ENCODE data around the gene PSMA2. TPM values are rescaled to one million over a fixed set of nuclear protein-coding genes. Genes with fewer than 3 reads are reported as not detected.

The PSMA2 gene
- 40.6 and 62.1 TPM in 2 replicates for total RNA-seq

DNA sequence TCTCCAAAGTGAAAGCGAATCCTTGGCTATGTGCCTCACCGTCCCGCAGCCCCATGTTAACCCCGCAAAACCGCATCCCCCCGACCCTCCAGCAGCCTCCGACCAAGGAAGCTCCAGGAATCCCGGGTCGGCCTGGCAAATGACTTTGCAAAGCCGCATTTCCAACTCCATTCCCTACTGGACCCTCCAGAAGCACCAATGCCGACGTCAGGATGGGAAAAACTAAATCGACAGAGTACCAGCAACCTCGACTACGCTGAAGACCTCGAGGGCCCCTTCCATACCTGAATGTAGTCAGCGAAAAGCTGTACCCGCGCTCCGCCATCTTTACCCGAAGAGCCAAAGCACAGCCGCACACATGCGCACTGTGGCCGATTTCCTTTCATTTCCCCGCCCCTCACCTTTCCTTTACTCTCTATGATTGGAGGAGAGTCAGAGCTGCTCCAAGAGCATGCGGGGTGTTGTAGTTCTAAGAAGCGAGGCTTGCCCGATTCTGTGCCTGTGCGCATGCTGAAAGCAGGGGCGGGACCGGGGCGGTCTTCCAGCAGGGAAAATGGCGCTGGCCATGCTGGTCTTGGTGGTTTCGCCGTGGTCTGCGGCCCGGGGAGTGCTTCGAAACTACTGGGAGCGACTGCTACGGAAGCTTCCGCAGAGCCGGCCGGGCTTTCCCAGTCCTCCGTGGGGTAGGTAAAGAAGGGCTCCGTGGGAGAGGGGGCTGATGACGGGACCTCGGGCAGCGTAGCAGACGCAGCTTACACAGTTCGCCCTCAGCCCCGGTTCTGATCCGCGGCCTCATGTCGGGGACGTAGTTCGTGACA is at the start of gene PSMA2, which contains the start of gene MRPL32:
TSS of gene PSMA2 (minus strand) at position 341 of the 818 bp plus-strand sequence. CDS start at position 325, 16 bp downstream.
TSS of gene MRPL32 (plus strand) at position 543 of the 818 bp plus-strand sequence. CDS start at position 554, 11 bp downstream.
- no peaks in the 10 kb centered on the region for H3K27me3 ChIP-seq (ENCODE audit: control insufficient read depth, insufficient read depth, low read length)
- peaks cover 6% of the 10 kb centered on the region for H3K36me3 ChIP-seq (ENCODE audit: control insufficient read depth, insufficient read depth, low read length)
- peak within 1 kb of the TSS; percentile 87 for H3K4me3 ChIP-seq (ENCODE audit: low read depth, low read length)
- FAIRE-seq (peak; percentile 23), DNase-seq (ENCODE audit: low read depth) (peak; percentile 96)
- TF ChIP-seq, protein P1, sequence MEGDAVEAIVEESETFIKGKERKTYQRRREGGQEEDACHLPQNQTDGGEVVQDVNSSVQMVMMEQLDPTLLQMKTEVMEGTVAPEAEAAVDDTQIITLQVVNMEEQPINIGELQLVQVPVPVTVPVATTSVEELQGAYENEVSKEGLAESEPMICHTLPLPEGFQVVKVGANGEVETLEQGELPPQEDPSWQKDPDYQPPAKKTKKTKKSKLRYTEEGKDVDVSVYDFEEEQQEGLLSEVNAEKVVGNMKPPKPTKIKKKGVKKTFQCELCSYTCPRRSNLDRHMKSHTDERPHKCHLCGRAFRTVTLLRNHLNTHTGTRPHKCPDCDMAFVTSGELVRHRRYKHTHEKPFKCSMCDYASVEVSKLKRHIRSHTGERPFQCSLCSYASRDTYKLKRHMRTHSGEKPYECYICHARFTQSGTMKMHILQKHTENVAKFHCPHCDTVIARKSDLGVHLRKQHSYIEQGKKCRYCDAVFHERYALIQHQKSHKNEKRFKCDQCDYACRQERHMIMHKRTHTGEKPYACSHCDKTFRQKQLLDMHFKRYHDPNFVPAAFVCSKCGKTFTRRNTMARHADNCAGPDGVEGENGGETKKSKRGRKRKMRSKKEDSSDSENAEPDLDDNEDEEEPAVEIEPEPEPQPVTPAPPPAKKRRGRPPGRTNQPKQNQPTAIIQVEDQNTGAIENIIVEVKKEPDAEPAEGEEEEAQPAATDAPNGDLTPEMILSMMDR (IDR thresholded peaks at IDR 0.05; ENCODE audit: insufficient read depth, low read length, severe bottlenecking): no peak

DNA sequence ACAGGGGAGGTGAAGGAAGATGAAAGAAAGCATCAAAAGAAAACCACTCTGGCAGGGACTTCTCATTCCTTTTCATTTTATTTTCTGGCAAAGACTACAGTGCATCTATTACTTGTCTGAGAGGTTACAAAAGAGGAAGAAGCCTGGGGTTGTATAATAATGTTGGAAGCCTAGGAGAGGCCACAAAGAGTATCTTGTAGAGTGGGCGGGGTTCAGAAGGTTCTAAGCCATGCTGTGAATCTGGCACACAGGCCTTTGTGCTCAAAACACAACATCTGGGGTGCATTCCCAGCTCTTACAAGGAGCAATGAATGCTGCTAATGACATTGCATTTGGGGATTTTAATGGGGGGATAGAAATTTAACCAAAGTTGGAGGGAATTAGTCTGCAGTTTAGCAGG is 49.6 kb upstream of the PSMA2 start:
- Histone ChIP-seq H3K36me3 (ENCODE audit: control insufficient read depth, insufficient read depth, low read length) (no peaks in the 10 kb centered on the region), H3K4me3 (ENCODE audit: low read depth, low read length) (no peak overlapping the region), H3K27me3 (ENCODE audit: control insufficient read depth, insufficient read depth, low read length) (peaks cover 2% of the 10 kb centered on the region)
- TF ChIP-seq, protein P1 (IDR thresholded peaks at IDR 0.05; ENCODE audit: insufficient read depth, low read length, severe bottlenecking): no peak
- DNase-seq (ENCODE audit: low read depth): no peak
- no peak for FAIRE-seq

- TF ChIP-seq, protein P1 (IDR thresholded peaks at IDR 0.05; ENCODE audit: insufficient read depth, low read length, severe bottlenecking): no peak
- no peaks in the 10 kb centered on the region for H3K36me3 ChIP-seq (ENCODE audit: control insufficient read depth, insufficient read depth, low read length)
- no peak for FAIRE-seq
- no peak for DNase-seq (ENCODE audit: low read depth)
- no peak overlapping the region for H3K4me3 ChIP-seq (ENCODE audit: low read depth, low read length)
- H3K27me3 ChIP-seq (ENCODE audit: control insufficient read depth, insufficient read depth, low read length): peaks cover 2% of the 10 kb centered on the region
Measured at GRCh38 chr7:42980514-42980913, 48.5 kb upstream of the PSMA2 start.

DNA sequence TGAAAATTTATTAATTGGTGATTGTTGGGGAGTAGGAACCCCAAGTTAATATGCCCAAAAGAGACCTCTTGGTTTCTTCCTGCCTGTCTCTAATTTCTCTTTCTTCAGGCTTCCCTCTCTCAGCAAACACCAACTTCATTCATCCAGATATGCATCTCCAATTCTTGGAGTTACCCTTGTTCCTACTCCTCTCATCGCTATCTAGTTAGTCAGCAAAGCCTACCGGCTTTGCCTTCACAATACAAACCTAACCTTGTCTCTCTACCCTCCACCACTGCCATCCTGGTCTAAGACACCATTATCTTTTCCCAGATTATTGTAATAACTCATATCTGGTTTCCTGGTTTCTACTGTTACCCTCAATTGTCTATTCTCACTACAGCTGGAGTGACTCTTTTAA is 48.1 kb upstream of the PSMA2 start:
- TF ChIP-seq, protein P1 (IDR thresholded peaks at IDR 0.05; ENCODE audit: insufficient read depth, low read length, severe bottlenecking): no peak
- no peak for DNase-seq (ENCODE audit: low read depth)
- Histone ChIP-seq H3K27me3 (ENCODE audit: control insufficient read depth, insufficient read depth, low read length) (peaks cover 2% of the 10 kb centered on the region), H3K4me3 (ENCODE audit: low read depth, low read length) (no peak overlapping the region), H3K36me3 (ENCODE audit: control insufficient read depth, insufficient read depth, low read length) (no peaks in the 10 kb centered on the region)
- FAIRE-seq: no peak

- TF ChIP-seq, protein P1 (IDR thresholded peaks at IDR 0.05; ENCODE audit: insufficient read depth, low read length, severe bottlenecking): no peak
- H3K36me3 ChIP-seq (ENCODE audit: control insufficient read depth, insufficient read depth, low read length): no peaks in the 10 kb centered on the region
- H3K27me3 ChIP-seq (ENCODE audit: control insufficient read depth, insufficient read depth, low read length): peaks cover 2% of the 10 kb centered on the region
- no peak for FAIRE-seq
- no peak overlapping the region for H3K4me3 ChIP-seq (ENCODE audit: low read depth, low read length)
- DNase-seq (ENCODE audit: low read depth): no peak
Measured at GRCh38 chr7:42978496-42978895, 46.5 kb upstream of the PSMA2 start.

Measured in bronchial epithelial cell (primary cell).